ENCODE measurements around the gene BABAM2.

Gene BABAM2

GRCh38 chr2:28219138-28219537 is 328.6 kb downstream of the BABAM2 start:
- Histone ChIP-seq H3K4me2 (ENCODE audit: low read depth, low read length) (no peak overlapping the region), H3K27me3 (replicated peaks; ENCODE audit: insufficient read depth, low read length) (no peaks in the 10 kb centered on the region), H3K9ac (ENCODE audit: low read length) (no peak overlapping the region), H2AFZ (ENCODE audit: low read length) (no peak overlapping the region), H3K27ac (ENCODE audit: low read length) (no peak overlapping the region), H3K79me2 (ENCODE audit: low read length) (no peaks in the 10 kb centered on the region), H3K9me3 (replicated peaks; ENCODE audit: insufficient read depth, low read length) (no peaks in the 10 kb centered on the region), H3K4me1 (ENCODE audit: low read length) (no peaks in the 10 kb centered on the region), H3K4me3 (ENCODE audit: low read length) (no peak overlapping the region), H3K36me3 (replicated peaks; ENCODE audit: insufficient read depth, low read length) (no peaks in the 10 kb centered on the region), H3K9me2 (replicated peaks; ENCODE audit: insufficient read depth, low read length) (no peaks in the 10 kb centered on the region), H3F3A (ENCODE audit: insufficient read depth, low read length) (no peaks in the 10 kb centered on the region), H4K20me1 (ENCODE audit: insufficient read depth, low read length) (no peaks in the 10 kb centered on the region)
- DNase-seq: no peak
- TF ChIP-seq EZH2 (optimal IDR thresholded peaks at IDR 0.05; ENCODE audit: low read depth, low read length): no peak
- TF ChIP-seq, protein P1, sequence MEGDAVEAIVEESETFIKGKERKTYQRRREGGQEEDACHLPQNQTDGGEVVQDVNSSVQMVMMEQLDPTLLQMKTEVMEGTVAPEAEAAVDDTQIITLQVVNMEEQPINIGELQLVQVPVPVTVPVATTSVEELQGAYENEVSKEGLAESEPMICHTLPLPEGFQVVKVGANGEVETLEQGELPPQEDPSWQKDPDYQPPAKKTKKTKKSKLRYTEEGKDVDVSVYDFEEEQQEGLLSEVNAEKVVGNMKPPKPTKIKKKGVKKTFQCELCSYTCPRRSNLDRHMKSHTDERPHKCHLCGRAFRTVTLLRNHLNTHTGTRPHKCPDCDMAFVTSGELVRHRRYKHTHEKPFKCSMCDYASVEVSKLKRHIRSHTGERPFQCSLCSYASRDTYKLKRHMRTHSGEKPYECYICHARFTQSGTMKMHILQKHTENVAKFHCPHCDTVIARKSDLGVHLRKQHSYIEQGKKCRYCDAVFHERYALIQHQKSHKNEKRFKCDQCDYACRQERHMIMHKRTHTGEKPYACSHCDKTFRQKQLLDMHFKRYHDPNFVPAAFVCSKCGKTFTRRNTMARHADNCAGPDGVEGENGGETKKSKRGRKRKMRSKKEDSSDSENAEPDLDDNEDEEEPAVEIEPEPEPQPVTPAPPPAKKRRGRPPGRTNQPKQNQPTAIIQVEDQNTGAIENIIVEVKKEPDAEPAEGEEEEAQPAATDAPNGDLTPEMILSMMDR (IDR thresholded peaks at IDR 0.05; ENCODE audit: low read length): no peak

DNA sequence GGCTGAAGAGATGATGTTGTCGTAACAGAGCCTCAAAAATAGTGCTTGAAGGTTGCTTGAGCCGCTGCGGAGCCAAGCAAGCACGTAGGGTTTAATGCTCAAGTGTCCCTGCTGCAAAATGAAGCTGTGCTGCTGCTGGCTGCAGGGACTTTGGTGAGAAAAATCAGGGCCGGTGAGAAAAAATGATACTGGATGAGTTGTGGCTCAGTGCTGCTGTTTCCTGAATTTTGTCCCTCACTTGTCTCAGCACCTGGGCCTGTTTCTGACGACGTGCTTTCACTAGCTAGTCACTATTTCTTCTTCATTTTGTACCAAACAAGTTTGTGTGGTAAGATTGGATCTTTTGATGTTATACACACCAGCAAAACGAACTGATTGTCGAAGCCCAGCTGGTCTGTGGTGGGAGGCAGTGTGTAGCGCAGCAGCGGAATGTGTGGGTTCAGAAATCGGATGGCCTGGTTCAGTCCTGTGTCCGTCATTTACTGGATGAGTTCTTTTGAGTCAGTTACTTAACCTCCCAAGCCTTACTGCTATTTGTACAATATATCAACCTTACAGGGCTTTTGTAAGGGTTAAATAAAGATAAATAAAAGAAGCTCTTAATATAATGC is 329.3 kb downstream of the BABAM2 start:
- no peak overlapping the region for H3K27ac ChIP-seq (ENCODE audit: low read length)
- H3K9me3 ChIP-seq (replicated peaks; ENCODE audit: insufficient read depth, low read length): no peaks in the 10 kb centered on the region
- no peaks in the 10 kb centered on the region for H3K4me1 ChIP-seq (ENCODE audit: low read length)
- no peaks in the 10 kb centered on the region for H3F3A ChIP-seq (ENCODE audit: insufficient read depth, low read length)
- H4K20me1 ChIP-seq (ENCODE audit: insufficient read depth, low read length): no peaks in the 10 kb centered on the region
- H3K79me2 ChIP-seq (ENCODE audit: low read length): no peaks in the 10 kb centered on the region
- no peaks in the 10 kb centered on the region for H3K9me2 ChIP-seq (replicated peaks; ENCODE audit: insufficient read depth, low read length)
- H3K4me2 ChIP-seq (ENCODE audit: low read depth, low read length): no peak overlapping the region
- H3K4me3 ChIP-seq (ENCODE audit: low read length): no peak overlapping the region
- no peaks in the 10 kb centered on the region for H3K27me3 ChIP-seq (replicated peaks; ENCODE audit: insufficient read depth, low read length)
- no peak overlapping the region for H2AFZ ChIP-seq (ENCODE audit: low read length)
- no peak for TF ChIP-seq EZH2phosphoT487 (IDR thresholded peaks at IDR 0.05; ENCODE audit: low read length)
- TF ChIP-seq, protein P1 (IDR thresholded peaks at IDR 0.05; ENCODE audit: low read length): no peak
- no peak for TF ChIP-seq EZH2 (optimal IDR thresholded peaks at IDR 0.05; ENCODE audit: low read depth, low read length)
- no peak overlapping the region for H3K9ac ChIP-seq (ENCODE audit: low read length)
- H3K36me3 ChIP-seq (replicated peaks; ENCODE audit: insufficient read depth, low read length): no peaks in the 10 kb centered on the region
- DNase-seq: no peak

DNA sequence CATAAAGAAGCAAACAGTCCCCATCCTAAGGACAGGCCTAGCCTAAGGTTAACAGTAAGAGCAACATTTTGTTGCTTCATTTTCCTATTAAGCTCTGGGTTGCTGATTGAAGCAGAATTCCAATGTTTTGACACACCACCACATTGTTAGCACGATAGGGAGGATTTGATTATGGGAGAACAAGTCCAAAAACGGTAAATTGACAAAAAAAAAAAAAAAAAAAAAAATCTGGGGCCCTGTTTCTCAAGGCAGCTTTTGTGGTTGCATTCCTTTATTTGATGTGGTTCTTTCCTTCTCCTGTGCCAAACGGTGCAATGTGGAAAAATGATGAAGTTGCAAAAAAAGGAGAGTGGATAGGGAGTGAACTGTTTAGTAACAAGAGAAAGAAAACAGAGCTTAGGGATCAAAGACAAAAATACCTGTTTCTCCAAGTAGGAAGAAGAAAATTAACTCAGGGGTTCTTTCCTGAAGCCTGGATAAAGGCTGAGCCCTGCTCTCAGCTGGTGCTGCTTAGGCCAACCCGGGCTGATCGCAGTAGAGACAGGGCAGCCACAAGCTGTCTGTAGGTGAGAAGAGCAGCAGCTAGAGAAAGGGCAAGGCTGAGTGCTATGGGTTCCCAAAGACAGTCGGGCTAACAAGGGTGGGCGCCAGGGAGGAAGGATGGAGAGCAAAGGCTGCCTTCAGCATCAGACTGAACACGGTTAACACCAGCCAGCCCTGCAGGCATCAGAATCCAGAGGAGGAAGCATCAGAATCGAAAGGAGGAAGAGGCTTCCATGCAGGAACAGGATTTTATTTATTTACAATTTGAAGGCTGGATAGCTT is 334.3 kb downstream of the BABAM2 start:
- H3K4me2 ChIP-seq (ENCODE audit: low read depth, low read length): no peak overlapping the region
- DNase-seq: no peak
- TF ChIP-seq, protein P1 (IDR thresholded peaks at IDR 0.05; ENCODE audit: low read length): no peak
- TF ChIP-seq EZH2phosphoT487 (IDR thresholded peaks at IDR 0.05; ENCODE audit: low read length) (no peak), EZH2 (optimal IDR thresholded peaks at IDR 0.05; ENCODE audit: low read depth, low read length) (no peak)
- H3K27ac ChIP-seq (ENCODE audit: low read length): no peak overlapping the region
- no peaks in the 10 kb centered on the region for H3K9me3 ChIP-seq (replicated peaks; ENCODE audit: insufficient read depth, low read length)
- no peak overlapping the region for H3K4me3 ChIP-seq (ENCODE audit: low read length)
- no peak overlapping the region for H3K9ac ChIP-seq (ENCODE audit: low read length)
- H3K4me1 ChIP-seq (ENCODE audit: low read length): no peaks in the 10 kb centered on the region
- no peaks in the 10 kb centered on the region for H3K79me2 ChIP-seq (ENCODE audit: low read length)
- no peak overlapping the region for H2AFZ ChIP-seq (ENCODE audit: low read length)
- no peaks in the 10 kb centered on the region for H3K36me3 ChIP-seq (replicated peaks; ENCODE audit: insufficient read depth, low read length)
- no peaks in the 10 kb centered on the region for H3K9me2 ChIP-seq (replicated peaks; ENCODE audit: insufficient read depth, low read length)
- no peaks in the 10 kb centered on the region for H4K20me1 ChIP-seq (ENCODE audit: insufficient read depth, low read length)
- no peaks in the 10 kb centered on the region for H3K27me3 ChIP-seq (replicated peaks; ENCODE audit: insufficient read depth, low read length)
- H3F3A ChIP-seq (ENCODE audit: insufficient read depth, low read length): no peaks in the 10 kb centered on the region
